HG02571 (cell line): ENCODE results near the gene COMMD2.

Experiments used
- ATAC-seq: cut with Tn5 transposase; IDR thresholded peaks from one replicate; pipeline ENCODE4 v1.9.1; 2021; ENCODE audit warnings: mild to moderate bottlenecking, moderate library complexity; ENCODE audit not compliant: unreplicated experiment

The COMMD2 gene

GRCh38 chr3:149705416-149705815 lies 46.9 kb downstream of the COMMD2 start:
- ATAC-seq = no peak

DNA sequence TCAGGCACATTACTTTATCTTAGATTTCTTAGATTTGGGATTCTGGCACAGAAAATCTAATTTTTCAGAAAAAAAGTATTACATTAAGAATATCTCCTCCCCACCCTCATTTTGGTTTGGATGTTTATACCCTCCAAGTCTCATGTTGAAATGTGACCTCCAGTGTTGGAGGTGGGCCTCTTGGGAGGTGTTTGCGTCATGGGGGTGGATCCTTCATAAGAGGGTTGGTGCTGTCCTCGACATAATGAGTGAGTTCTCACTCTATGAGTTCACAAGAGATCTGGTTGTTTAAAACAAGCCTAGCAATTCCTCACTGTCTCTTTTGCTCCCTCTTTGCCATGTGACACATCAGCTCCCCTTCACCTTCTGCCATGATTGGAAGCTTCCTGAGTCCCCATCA lies 48.8 kb downstream of the COMMD2 start:
- no peak for ATAC-seq

GRCh38 chr3:149702691-149703441 lies 49.4 kb downstream of the COMMD2 start:
- no peak for ATAC-seq

DNA sequence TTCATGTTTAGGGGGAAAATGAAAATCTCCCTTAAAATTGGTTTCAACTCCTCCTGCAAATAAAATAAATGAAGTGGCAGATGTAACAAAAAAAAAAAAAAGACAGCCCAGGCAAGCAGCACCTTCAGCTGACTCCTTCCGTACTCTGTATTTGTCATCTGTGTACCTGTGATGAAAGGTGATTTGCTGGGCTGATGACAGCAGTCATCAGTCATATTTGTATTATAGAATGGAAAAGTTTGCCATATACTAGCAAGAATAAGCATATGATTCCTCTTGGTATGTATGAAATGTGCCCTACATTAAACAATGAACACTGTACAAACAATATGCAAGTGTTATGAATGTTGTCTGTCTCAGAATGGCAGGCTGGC lies 50.3 kb downstream of the COMMD2 start:
- peak; percentile 56 for ATAC-seq

- peak; percentile 51 for ATAC-seq
These were observed 50.9 kb downstream of the COMMD2 start for GRCh38 chr3:149701206-149701976.
